A549 (cell line): ENCODE measurements around the gene COMTD1. TPM values are rescaled to one million over a fixed set of nuclear protein-coding genes. Genes with fewer than 3 reads are reported as not detected.

Source experiments
- ATAC-seq, 2 experiments: fragments of 200-7000 bp in 1 of 2; fragments of >200 bp in 1 of 2; cut with Nextera tagmentation in 1 of 2; cut with Tn5 transposase in 1 of 2; 3 replicates each; pipeline versions ENCODE4 v1.8.0 to v1.9.1; 2018 to 2020; ENCODE audit warnings: mild to moderate bottlenecking in 1 of 2, moderate library complexity in 1 of 2
- CTCF ChIA-PET: fragments of 300-600 bp; sonication (Branson Sonifier 250); formaldehyde crosslinking; extraction: SDS; loops from one replicate; lab custom pipeline; 2021; ENCODE audit warnings: antibody characterized with exemption, inconsistent platforms; lab: Yijun Ruan, JAX
- POLR2A ChIA-PET: fragments of 350-600 bp; formaldehyde crosslinking; extraction: SDS; loops from one replicate; lab custom pipeline; 2021; ENCODE audit warnings: antibody characterized with exemption, inconsistent platforms; lab: Yijun Ruan, JAX
- DNase-seq, 2 experiments: peaks; one replicate each; pipeline versions ENCODE4 v3.0.0 to v3.0.0-alpha.2; 2011 to 2016; ENCODE audit warnings: low read depth in 1 of 2, low spot score in 1 of 2
- FAIRE-seq: peaks from 2 replicates; lab custom pipeline; 2011; peaks lifted over from hg19 to GRCh38; lab: Jason Lieb, UNC
- H3K27ac ChIP-seq, 2 experiments: fragments of >200 bp; sonication (Bioruptor Twin); formaldehyde crosslinking; 3 replicates each; pipeline ENCODE4 v1.5.1; 2016 to 2017
- H3K4me1 ChIP-seq: fragments of >200 bp; sonication (Bioruptor Twin); formaldehyde crosslinking; 3 replicates; pipeline ENCODE4 v1.6.1; 2016
- H3K4me2 ChIP-seq: fragments of >200 bp; sonication (Bioruptor Twin); formaldehyde crosslinking; 3 replicates; pipeline ENCODE4 v1.6.1; 2016
- H3K4me3 ChIP-seq: fragments of >200 bp; sonication (Bioruptor Twin); formaldehyde crosslinking; 3 replicates; pipeline ENCODE4 v1.5.1; 2016
- H3K9me3 ChIP-seq: fragments of >200 bp; sonication (Bioruptor Twin); formaldehyde crosslinking; 3 replicates; pipeline ENCODE4 v1.6.1; 2016
- EHF ChIP-seq: fragments of 250-450 bp; sonication (Bioruptor Pico); IDR thresholded peaks from 2 replicates; pipeline ENCODE4 v1.5.0; 2020; ENCODE audit warnings: mild to moderate bottlenecking
- EHMT2 ChIP-seq: fragments of 200-600 bp; sonication (generic); IDR thresholded peaks from 2 replicates; pipeline ENCODE4 v1.6.1; 2016; ENCODE audit warnings: antibody characterized with exemption, low read depth, mild to moderate bottlenecking, moderate library complexity
- HOXA7 ChIP-seq: fragments of 250-450 bp; sonication (Bioruptor Pico); IDR thresholded peaks from 2 replicates; pipeline ENCODE4 v1.5.0; 2020; ENCODE audit warnings: mild to moderate bottlenecking, moderate library complexity
- MAFK ChIP-seq: fragments of 450-650 bp; IDR thresholded peaks from 2 replicates; pipeline ENCODE4 v1.6.1; 2014; ENCODE audit not compliant: partially characterized antibody
- MAZ ChIP-seq: fragments of 150-350 bp; IDR thresholded peaks from 2 replicates; pipeline ENCODE4 v1.6.1; 2014; ENCODE audit warnings: antibody characterized with exemption, low read depth, low read length, borderline replicate concordance
- MYC ChIP-seq: IDR thresholded peaks from 2 replicates; pipeline ENCODE4 v1.6.1; 2012; ENCODE audit warnings: mild to moderate bottlenecking, inconsistent platforms, low read length, improper control_type of control experiment, borderline replicate concordance
- NR3C1 ChIP-seq: fragments of >200 bp; sonication (Bioruptor Twin); formaldehyde crosslinking; IDR thresholded peaks from 3 replicates; pipeline ENCODE4 v1.6.1; 2017
- POLR2A ChIP-seq: IDR thresholded peaks from 2 replicates; pipeline ENCODE4 v1.6.1; 2012; ENCODE audit warnings: mild to moderate bottlenecking, low read length
- POLR2AphosphoS2 ChIP-seq: conservative IDR thresholded peaks from 2 replicates; pipeline ENCODE4 v1.6.1; 2012; ENCODE audit warnings: low read length, improper control_type of control experiment, inconsistent platforms
- RAD21 ChIP-seq, 2 experiments: fragments of >200 bp in 1 of 2; sonication (Bioruptor Twin) in 1 of 2; formaldehyde crosslinking in 1 of 2; IDR thresholded peaks in 1 of 2; conservative IDR thresholded peaks in 1 of 2; 2 replicates in 1 of 2; 3 replicates in 1 of 2; pipeline ENCODE4 v1.6.1; 2012 to 2018; ENCODE audit warnings: inconsistent platforms in 1 of 2
- RCOR1 ChIP-seq: fragments of 150-350 bp; IDR thresholded peaks from 2 replicates; pipeline ENCODE4 v1.6.1; 2014; ENCODE audit warnings: antibody characterized with exemption, low read length, low read depth
- SREBF2 ChIP-seq: fragments of 450-650 bp; IDR thresholded peaks from 2 replicates; pipeline ENCODE4 v1.6.1; 2014; ENCODE audit warnings: mild to moderate bottlenecking, moderate library complexity
- WGBS: methylation state at CpG from one replicate; pipeline ENCODE4 v1.1.6; 2017; ENCODE audit errors: missing lambda C conversion rate; 5-methylcytosine and 5-hydroxymethylcytosine counted together
- polyA plus RNA-seq, 4 experiments: library from polyadenylated mRNA; depleted of rRNA in 3 of 4; stranded (reverse); fragments of >200 nt; fragmentation: RNase III in 1 of 4; extraction: RNeasy Plus Mini Kit Qiagen cat#74134 plus additional on column Dnase treatment in 1 of 4; gene quantifications; 2 replicates in 3 of 4; 3 replicates in 1 of 4; pipeline ENCODE4 v1.2.3, GENCODE V29; 2011 to 2017
- small RNA-seq, 6 experiments: library from RNA; depleted of rRNA; stranded (forward); fragments of <200 nt; gene quantifications; one replicate each; pipeline ENCODE3, GENCODE V24; 2012
- TF ChIP-seq, protein P1 (sequence below): IDR thresholded peaks from 2 replicates; pipeline ENCODE4 v1.6.1; 2012; ENCODE audit warnings: low read depth, borderline replicate concordance
- TF ChIP-seq, protein P2 (sequence below): fragments of 200-600 bp; sonication (generic); IDR thresholded peaks from 2 replicates; pipeline ENCODE4 v1.6.1; 2016; ENCODE audit warnings: antibody characterized with exemption, mild to moderate bottlenecking, moderate library complexity

The COMTD1 gene
- polyA plus RNA-seq, 2 of the 4 experiments (the other 2 are of a cell fraction), result 9.8 to 34.2 TPM

DNA sequence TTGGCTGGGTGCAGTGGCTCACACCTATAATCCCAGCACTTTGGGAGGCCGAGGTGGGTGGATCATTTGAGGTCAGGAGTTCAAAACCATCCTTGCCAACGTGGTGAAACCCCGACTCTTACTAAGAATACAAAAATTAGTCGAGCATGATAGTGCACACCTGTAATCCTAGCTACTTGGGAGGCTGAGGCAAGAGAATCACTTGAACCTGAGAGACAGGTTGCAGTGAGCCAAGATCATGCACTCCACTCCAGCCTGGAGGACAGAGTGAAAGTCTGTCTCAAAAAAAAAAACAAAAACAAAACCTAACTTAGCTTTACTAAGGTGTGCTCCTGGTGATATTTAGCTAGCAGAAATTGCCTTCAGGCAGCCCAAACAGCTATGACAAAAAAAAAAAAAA is 49.4 kb downstream of the COMTD1 start:
- no peak for TF ChIP-seq MYC
- TF ChIP-seq EHF (CRISPR knock-in tag), result no peak
- no peak for TF ChIP-seq EHMT2
- no peak for TF ChIP-seq RCOR1
- TF ChIP-seq SREBF2, result no peak
- no peak for TF ChIP-seq HOXA7 (CRISPR knock-in tag)
- TF ChIP-seq, protein P1, sequence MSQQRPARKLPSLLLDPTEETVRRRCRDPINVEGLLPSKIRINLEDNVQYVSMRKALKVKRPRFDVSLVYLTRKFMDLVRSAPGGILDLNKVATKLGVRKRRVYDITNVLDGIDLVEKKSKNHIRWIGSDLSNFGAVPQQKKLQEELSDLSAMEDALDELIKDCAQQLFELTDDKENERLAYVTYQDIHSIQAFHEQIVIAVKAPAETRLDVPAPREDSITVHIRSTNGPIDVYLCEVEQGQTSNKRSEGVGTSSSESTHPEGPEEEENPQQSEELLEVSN, result no peak
- TF ChIP-seq POLR2A, result no peak
- TF ChIP-seq MAZ, result no peak
- TF ChIP-seq POLR2AphosphoS2, result no peak
- TF ChIP-seq, protein P2, sequence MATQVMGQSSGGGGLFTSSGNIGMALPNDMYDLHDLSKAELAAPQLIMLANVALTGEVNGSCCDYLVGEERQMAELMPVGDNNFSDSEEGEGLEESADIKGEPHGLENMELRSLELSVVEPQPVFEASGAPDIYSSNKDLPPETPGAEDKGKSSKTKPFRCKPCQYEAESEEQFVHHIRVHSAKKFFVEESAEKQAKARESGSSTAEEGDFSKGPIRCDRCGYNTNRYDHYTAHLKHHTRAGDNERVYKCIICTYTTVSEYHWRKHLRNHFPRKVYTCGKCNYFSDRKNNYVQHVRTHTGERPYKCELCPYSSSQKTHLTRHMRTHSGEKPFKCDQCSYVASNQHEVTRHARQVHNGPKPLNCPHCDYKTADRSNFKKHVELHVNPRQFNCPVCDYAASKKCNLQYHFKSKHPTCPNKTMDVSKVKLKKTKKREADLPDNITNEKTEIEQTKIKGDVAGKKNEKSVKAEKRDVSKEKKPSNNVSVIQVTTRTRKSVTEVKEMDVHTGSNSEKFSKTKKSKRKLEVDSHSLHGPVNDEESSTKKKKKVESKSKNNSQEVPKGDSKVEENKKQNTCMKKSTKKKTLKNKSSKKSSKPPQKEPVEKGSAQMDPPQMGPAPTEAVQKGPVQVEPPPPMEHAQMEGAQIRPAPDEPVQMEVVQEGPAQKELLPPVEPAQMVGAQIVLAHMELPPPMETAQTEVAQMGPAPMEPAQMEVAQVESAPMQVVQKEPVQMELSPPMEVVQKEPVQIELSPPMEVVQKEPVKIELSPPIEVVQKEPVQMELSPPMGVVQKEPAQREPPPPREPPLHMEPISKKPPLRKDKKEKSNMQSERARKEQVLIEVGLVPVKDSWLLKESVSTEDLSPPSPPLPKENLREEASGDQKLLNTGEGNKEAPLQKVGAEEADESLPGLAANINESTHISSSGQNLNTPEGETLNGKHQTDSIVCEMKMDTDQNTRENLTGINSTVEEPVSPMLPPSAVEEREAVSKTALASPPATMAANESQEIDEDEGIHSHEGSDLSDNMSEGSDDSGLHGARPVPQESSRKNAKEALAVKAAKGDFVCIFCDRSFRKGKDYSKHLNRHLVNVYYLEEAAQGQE, result no peak
- TF ChIP-seq MAFK, result no peak
- no peak for TF ChIP-seq NR3C1
- no peak for TF ChIP-seq RAD21 (conservative IDR thresholded peaks at IDR 0.05 in 1 of 2, IDR thresholded peaks at IDR 0.05 in 1 of 2)
- TF ChIP-seq, all 56 proteins: peak for 0
- DNase-seq (no peak), FAIRE-seq (no peak), ATAC-seq (peak in 1 of 2 experiments; percentile 13; a peak in 3 of 6 replicates)
- Histone ChIP-seq H3K4me1 (peaks cover 64% of the 10 kb centered on the region), H3K4me3 (no peak overlapping the region), H3K9me3 (no peaks in the 10 kb centered on the region), H3K27ac (peak overlapping the region; percentile 64 to 90; a peak in 5 of 6 replicates), H3K4me2 (peak overlapping the region; percentile 51)
- POLR2A ChIA-PET, result interaction anchor here (1.7 to 2.4 kb wide), 2 partner anchors 24 to 44 kb away, joined by 9 to 13 read pairs; partner anchors contain the start of gene VDAC2
- 32% methylated on average over 4 of the region's 4 CpGs for WGBS
- CTCF ChIA-PET, result interaction anchor here (2.1 to 18.0 kb wide), 4 partner anchors 12 to 44 kb away, joined by 8 to 479 read pairs (median 19); partner anchors contain the start of gene COMTD1

Small RNA genes within 50 kb of the gene (small RNA-seq; reads per million reads assigned to genes)
- gene HMGA1P5 (0 reads per million in 6 experiments), gene RPL39P25 (0 reads per million in 6 experiments)

Other genes with a start within 250 kb of the COMTD1 start
- gene SAMD8, start 124.3 kb downstream of the COMTD1 start, polyA plus RNA-seq (2011; rRNA removed), result 27.9 and 33.3 TPM in 2 replicates
- gene SAMD8, start 124.3 kb downstream of the COMTD1 start, polyA plus RNA-seq (2017; fragmentation: RNase III; extraction: RNeasy Plus Mini Kit Qiagen cat#74134 plus additional on column Dnase treatment), result 9.8 to 11.0 TPM (median 10.9 TPM) in 3 replicates
- 262 and 285 TPM in 2 replicates for gene VDAC2, start 25.2 kb downstream of the COMTD1 start, polyA plus RNA-seq (2011; rRNA removed)
- 273 to 292 TPM (median 276 TPM) in 3 replicates for gene VDAC2, start 25.2 kb downstream of the COMTD1 start, polyA plus RNA-seq (2017; fragmentation: RNase III; extraction: RNeasy Plus Mini Kit Qiagen cat#74134 plus additional on column Dnase treatment)
- gene ZNF503, start 165.8 kb upstream of the COMTD1 start, polyA plus RNA-seq (2011; rRNA removed), result 0.54 and 0.71 TPM in 2 replicates
- 9.5 to 13.1 TPM (median 12.8 TPM) in 3 replicates for gene ZNF503, start 165.8 kb upstream of the COMTD1 start, polyA plus RNA-seq (2017; fragmentation: RNase III; extraction: RNeasy Plus Mini Kit Qiagen cat#74134 plus additional on column Dnase treatment)
- 5.2 and 5.6 TPM in 2 replicates for gene LRMDA, start 195.7 kb upstream of the COMTD1 start, polyA plus RNA-seq (2011; rRNA removed)
- gene LRMDA, start 195.7 kb upstream of the COMTD1 start, polyA plus RNA-seq (2017; fragmentation: RNase III; extraction: RNeasy Plus Mini Kit Qiagen cat#74134 plus additional on column Dnase treatment), result 4.1 to 5.1 TPM (median 4.6 TPM) in 3 replicates